ENCODE data around the gene PAQR4. TPM values are rescaled to one million over a fixed set of nuclear protein-coding genes. Genes with fewer than 3 reads are reported as not detected.

PAQR4 gene
- total and polyA plus RNA-seq, 2 of the 13 experiments (the other 11 are each of a cell fraction or from before 2014, with no cell fraction given) = 15.9 to 24.8 TPM

DNA sequence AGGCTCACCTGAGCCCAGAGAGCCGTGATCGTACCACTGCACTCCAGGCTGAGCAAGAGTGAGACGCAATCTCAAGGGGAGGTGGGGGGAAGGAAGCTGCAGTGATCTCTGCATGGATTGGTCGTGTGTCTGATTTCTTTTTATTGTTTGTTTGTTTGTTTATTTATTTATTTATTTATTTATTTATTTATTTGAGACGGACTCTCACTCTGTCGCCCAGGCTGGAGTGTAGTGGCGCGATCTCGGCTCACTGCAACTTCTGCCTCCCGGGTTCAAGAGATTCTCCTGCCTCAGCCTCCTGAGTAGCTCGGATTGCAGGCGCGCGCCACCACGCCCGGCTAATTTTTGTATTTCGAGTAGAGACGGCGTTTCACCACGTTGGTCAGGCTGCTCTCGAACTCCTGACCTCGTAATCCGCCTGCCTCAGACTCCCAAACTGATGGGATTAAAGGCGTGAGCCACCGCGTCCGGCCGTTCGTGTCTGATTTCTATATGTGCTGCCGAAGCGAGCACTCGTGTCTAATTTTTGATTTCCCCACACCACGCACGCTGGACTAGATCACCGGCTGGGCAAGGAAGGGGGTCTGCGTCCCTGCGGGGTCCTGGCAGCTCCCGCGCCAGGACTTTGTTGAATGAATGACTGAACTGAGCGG lies 50.6 kb downstream of the PAQR4 start (continued):
- TF ChIP-seq, protein P1, sequence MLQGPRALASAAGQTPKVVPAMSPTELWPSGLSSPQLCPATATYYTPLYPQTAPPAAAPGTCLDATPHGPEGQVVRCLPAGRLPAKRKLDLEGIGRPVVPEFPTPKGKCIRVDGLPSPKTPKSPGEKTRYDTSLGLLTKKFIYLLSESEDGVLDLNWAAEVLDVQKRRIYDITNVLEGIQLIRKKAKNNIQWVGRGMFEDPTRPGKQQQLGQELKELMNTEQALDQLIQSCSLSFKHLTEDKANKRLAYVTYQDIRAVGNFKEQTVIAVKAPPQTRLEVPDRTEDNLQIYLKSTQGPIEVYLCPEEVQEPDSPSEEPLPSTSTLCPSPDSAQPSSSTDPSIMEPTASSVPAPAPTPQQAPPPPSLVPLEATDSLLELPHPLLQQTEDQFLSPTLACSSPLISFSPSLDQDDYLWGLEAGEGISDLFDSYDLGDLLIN (CRISPR knock-in tag; IDR thresholded peaks at IDR 0.05; ENCODE audit: borderline replicate concordance) = no peak
- TF ChIP-seq, protein P2, sequence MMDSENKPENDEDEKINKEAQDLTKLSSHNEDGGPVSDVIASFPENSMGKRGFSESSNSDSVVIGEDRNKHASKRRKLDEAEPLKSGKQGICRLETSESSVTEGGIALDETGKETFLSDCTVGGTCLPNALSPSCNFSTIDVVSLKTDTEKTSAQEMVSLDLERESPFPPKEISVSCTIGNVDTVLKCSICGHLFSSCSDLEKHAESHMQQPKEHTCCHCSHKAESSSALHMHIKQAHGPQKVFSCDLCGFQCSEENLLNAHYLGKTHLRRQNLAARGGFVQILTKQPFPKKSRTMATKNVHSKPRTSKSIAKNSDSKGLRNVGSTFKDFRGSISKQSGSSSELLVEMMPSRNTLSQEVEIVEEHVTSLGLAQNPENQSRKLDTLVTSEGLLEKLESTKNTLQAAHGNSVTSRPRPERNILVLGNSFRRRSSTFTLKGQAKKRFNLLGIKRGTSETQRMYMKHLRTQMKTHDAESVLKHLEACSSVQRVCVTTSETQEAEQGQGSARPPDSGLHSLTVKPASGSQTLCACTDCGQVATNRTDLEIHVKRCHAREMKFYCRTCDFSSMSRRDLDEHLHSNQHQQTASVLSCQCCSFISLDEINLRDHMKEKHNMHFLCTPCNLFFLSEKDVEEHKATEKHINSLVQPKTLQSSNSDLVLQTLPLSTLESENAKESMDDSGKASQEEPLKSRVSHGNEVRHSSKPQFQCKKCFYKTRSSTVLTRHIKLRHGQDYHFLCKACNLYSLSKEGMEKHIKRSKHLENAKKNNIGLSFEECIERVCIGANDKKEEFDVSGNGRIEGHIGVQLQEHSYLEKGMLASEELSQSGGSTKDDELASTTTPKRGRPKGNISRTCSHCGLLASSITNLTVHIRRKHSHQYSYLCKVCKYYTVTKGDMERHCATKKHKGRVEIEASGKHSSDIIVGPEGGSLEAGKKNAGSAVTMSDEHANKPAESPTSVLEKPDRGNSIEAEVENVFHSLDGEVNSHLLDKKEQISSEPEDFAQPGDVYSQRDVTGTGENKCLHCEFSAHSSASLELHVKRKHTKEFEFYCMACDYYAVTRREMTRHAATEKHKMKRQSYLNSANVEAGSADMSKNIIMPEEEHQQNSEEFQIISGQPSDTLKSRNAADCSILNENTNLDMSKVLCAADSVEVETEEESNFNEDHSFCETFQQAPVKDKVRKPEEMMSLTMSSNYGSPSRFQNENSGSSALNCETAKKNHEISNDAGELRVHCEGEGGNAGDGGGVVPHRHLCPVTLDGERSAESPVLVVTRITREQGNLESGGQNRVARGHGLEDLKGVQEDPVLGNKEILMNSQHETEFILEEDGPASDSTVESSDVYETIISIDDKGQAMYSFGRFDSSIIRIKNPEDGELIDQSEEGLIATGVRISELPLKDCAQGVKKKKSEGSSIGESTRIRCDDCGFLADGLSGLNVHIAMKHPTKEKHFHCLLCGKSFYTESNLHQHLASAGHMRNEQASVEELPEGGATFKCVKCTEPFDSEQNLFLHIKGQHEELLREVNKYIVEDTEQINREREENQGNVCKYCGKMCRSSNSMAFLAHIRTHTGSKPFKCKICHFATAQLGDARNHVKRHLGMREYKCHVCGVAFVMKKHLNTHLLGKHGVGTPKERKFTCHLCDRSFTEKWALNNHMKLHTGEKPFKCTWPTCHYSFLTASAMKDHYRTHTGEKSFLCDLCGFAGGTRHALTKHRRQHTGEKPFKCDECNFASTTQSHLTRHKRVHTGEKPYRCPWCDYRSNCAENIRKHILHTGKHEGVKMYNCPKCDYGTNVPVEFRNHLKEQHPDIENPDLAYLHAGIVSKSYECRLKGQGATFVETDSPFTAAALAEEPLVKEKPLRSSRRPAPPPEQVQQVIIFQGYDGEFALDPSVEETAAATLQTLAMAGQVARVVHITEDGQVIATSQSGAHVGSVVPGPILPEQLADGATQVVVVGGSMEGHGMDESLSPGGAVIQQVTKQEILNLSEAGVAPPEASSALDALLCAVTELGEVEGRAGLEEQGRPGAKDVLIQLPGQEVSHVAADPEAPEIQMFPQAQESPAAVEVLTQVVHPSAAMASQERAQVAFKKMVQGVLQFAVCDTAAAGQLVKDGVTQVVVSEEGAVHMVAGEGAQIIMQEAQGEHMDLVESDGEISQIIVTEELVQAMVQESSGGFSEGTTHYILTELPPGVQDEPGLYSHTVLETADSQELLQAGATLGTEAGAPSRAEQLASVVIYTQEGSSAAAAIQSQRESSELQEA (CRISPR knock-in tag; IDR thresholded peaks at IDR 0.05; ENCODE audit: not compliant biosample characterization) = no peak
- TF ChIP-seq SRF (IDR thresholded peaks at IDR 0.05; ENCODE audit: low read depth, low read length) (no peak), ZBTB7B (CRISPR knock-in tag; IDR thresholded peaks at IDR 0.05) (peak; percentile 55; the same call in 1 of the 2 replicates), ZNF556 (CRISPR knock-in tag; IDR thresholded peaks at IDR 0.05; ENCODE audit: borderline replicate concordance) (no peak)
- TF ChIP-seq, protein P3, sequence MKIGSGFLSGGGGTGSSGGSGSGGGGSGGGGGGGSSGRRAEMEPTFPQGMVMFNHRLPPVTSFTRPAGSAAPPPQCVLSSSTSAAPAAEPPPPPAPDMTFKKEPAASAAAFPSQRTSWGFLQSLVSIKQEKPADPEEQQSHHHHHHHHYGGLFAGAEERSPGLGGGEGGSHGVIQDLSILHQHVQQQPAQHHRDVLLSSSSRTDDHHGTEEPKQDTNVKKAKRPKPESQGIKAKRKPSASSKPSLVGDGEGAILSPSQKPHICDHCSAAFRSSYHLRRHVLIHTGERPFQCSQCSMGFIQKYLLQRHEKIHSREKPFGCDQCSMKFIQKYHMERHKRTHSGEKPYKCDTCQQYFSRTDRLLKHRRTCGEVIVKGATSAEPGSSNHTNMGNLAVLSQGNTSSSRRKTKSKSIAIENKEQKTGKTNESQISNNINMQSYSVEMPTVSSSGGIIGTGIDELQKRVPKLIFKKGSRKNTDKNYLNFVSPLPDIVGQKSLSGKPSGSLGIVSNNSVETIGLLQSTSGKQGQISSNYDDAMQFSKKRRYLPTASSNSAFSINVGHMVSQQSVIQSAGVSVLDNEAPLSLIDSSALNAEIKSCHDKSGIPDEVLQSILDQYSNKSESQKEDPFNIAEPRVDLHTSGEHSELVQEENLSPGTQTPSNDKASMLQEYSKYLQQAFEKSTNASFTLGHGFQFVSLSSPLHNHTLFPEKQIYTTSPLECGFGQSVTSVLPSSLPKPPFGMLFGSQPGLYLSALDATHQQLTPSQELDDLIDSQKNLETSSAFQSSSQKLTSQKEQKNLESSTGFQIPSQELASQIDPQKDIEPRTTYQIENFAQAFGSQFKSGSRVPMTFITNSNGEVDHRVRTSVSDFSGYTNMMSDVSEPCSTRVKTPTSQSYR (CRISPR knock-in tag; IDR thresholded peaks at IDR 0.05; ENCODE audit: borderline replicate concordance) = no peak
- TF ChIP-seq, protein P4, sequence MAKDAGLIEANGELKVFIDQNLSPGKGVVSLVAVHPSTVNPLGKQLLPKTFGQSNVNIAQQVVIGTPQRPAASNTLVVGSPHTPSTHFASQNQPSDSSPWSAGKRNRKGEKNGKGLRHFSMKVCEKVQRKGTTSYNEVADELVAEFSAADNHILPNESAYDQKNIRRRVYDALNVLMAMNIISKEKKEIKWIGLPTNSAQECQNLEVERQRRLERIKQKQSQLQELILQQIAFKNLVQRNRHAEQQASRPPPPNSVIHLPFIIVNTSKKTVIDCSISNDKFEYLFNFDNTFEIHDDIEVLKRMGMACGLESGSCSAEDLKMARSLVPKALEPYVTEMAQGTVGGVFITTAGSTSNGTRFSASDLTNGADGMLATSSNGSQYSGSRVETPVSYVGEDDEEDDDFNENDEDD (CRISPR knock-in tag; IDR thresholded peaks at IDR 0.05; ENCODE audit: borderline replicate concordance) = no peak
- TF ChIP-seq, protein P5, sequence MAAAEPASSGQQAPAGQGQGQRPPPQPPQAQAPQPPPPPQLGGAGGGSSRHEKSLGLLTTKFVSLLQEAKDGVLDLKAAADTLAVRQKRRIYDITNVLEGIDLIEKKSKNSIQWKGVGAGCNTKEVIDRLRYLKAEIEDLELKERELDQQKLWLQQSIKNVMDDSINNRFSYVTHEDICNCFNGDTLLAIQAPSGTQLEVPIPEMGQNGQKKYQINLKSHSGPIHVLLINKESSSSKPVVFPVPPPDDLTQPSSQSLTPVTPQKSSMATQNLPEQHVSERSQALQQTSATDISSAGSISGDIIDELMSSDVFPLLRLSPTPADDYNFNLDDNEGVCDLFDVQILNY (CRISPR knock-in tag; conservative IDR thresholded peaks at IDR 0.05) = no peak
- TF ChIP-seq, protein P6, sequence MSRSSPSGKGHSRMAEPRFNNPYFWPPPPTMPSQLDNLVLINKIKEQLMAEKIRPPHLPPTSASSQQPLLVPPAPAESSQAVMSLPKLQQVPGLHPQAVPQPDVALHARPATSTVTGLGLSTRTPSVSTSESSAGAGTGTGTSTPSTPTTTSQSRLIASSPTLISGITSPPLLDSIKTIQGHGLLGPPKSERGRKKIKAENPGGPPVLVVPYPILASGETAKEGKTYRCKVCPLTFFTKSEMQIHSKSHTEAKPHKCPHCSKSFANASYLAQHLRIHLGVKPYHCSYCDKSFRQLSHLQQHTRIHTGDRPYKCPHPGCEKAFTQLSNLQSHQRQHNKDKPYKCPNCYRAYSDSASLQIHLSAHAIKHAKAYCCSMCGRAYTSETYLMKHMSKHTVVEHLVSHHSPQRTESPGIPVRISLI (CRISPR knock-in tag; IDR thresholded peaks at IDR 0.05; ENCODE audit: borderline replicate concordance) = no peak
